ENCODE results near the gene ZRANB1. TPM values are rescaled to one million over a fixed set of nuclear protein-coding genes. Genes with fewer than 3 reads are reported as not detected.

ZRANB1 gene
- total and polyA plus RNA-seq, 10 of the 15 experiments (the other 5 are each of a cell fraction or from before 2014, with no cell fraction given) = 1.7 to 11.8 (median 6.2) TPM

GRCh38 chr10:124916585-124917427, 25.1 kb upstream of the ZRANB1 start:
- BruUV-seq (replicated peaks) = no TSS peak
- peak; percentile 66 for DNase-seq (ENCODE audit: low read depth, low spot score)
- Histone ChIP-seq H2AFZ (ENCODE audit: control insufficient read depth, low read depth, low read length) (peak overlapping the region; percentile 95), H4K20me1 (ENCODE audit: control insufficient read depth, insufficient read depth) (0 out of 2 replicates have a peak, but pooled peaks cover 2% of the 10 kb centered on the region), H3K9me3 (replicated peaks; ENCODE audit: control insufficient read depth, insufficient read depth, low read length) (no peaks in the 10 kb centered on the region), H3K4me2 (ENCODE audit: control insufficient read depth, insufficient read depth) (peak overlapping the region; percentile 83; the same call in 1 of the 2 replicates), H3K36me3 (ENCODE audit: control insufficient read depth in 2 of 2, insufficient read depth in 2 of 2, low read length in 1 of 2) (no peaks in the 10 kb centered on the region), H3K79me2 (ENCODE audit: control insufficient read depth, insufficient read depth, low read length) (peaks cover 44% of the 10 kb centered on the region), H3K4me3 (peak overlapping the region; percentile 100), H3K27ac (ENCODE audit: control insufficient read depth, insufficient read depth) (peak overlapping the region; percentile 88), H3K9ac (ENCODE audit: control insufficient read depth, insufficient read depth, low read length) (peak overlapping the region; percentile 94), H3K27me3 (replicated peaks in 1 of 2; ENCODE audit: control insufficient read depth in 2 of 2, insufficient read depth in 2 of 2, low read length in 1 of 2) (no peaks in the 10 kb centered on the region), H3K4me1 (ENCODE audit: control insufficient read depth, insufficient read depth, low read length) (no peaks in the 10 kb centered on the region; the same call in 1 of the 2 replicates)
- in situ Hi-C loops (cut with MboI) = no loop called here
- ChIA-PET RAD21 (ENCODE audit: unreplicated experiment) (interaction anchor here (0.9 to 1.6 kb wide), 4 partner anchors 54 to 175 kb away, joined by 3 to 4 read pairs (median 4); no protein-coding TSS in a partner anchor), POLR2A (interaction anchor here (0.5 to 1.3 kb wide), 3 partner anchors 20 to 139 kb away, joined by 3 to 7 read pairs (median 3); no protein-coding TSS in a partner anchor), CTCF (no interaction called here), SMC1A (ENCODE audit: uncharacterized antibody, unreplicated experiment) (interaction anchor here (1.2 to 1.7 kb wide), 6 partner anchors 9 to 176 kb away, joined by 3 to 7 read pairs (median 4); no protein-coding TSS in a partner anchor)
- ATAC-seq = peak; percentile 97
- peak; percentile 44 for FAIRE-seq
- WGBS (ENCODE audit: insufficient coverage, insufficient replicate concordance, low lambda C conversion rate, missing lambda C conversion rate) = under 1% methylated on average over 83 of the region's 126 CpGs
- intact Hi-C loops (cut with micrococcal nuclease; ENCODE audit: unreplicated experiment) = loop anchor here (2.0 to 5.0 kb wide), 2 partner anchors 45 to 168 kb away; no protein-coding TSS in a partner anchor
- TF ChIP-seq SMAD5 (IDR thresholded peaks at IDR 0.05; ENCODE audit: low read depth) (peak; percentile 84), RELA (IDR thresholded peaks at IDR 0.05; ENCODE audit: borderline replicate concordance, partially characterized antibody) (peak; percentile 34), CBFB (IDR thresholded peaks at IDR 0.05; ENCODE audit: low read depth) (peak; percentile 69), E2F4 (IDR thresholded peaks at IDR 0.05; ENCODE audit: low read depth, low read length) (0 out of 2 replicates have a peak, but pooled peaks have one; percentile 12), CHD2 (IDR thresholded peaks at IDR 0.05; ENCODE audit: borderline replicate concordance, low read depth, low read length) (peak; percentile 85), HCFC1 (IDR thresholded peaks at IDR 0.05; ENCODE audit: low read length) (peak; percentile 49), KAT2A (conservative IDR thresholded peaks at IDR 0.05; ENCODE audit: control insufficient read depth, low read depth, low read length) (no peak), TAF1 (IDR thresholded peaks at IDR 0.05; ENCODE audit: borderline replicate concordance, low read depth, low read length) (peak; percentile 88), SP1 (IDR thresholded peaks at IDR 0.05; ENCODE audit: low read depth, low read length) (peak; percentile 86), EED (IDR thresholded peaks at IDR 0.05; ENCODE audit: low read depth) (0 out of 2 replicates have a peak, but pooled peaks have one; percentile 26), NRF1 (conservative IDR thresholded peaks at IDR 0.05; ENCODE audit: low read depth, low read length) (no peak), ATF7 (IDR thresholded peaks at IDR 0.05; ENCODE audit: low read depth) (peak; percentile 89), IKZF1 (conservative IDR thresholded peaks at IDR 0.05) (peak; percentile 76), BACH1 (IDR thresholded peaks at IDR 0.05; ENCODE audit: borderline replicate concordance) (peak; percentile 39; the same call in 1 of the 2 replicates), SMARCA5 (IDR thresholded peaks at IDR 0.05) (0 out of 2 replicates have a peak, but pooled peaks have one; percentile 40), RB1 (IDR thresholded peaks at IDR 0.05; ENCODE audit: borderline replicate concordance) (0 out of 2 replicates have a peak, but pooled peaks have one; percentile 61), LARP7 (IDR thresholded peaks at IDR 0.05) (peak; percentile 20; the same call in 1 of the 2 replicates)
- TF ChIP-seq, protein P1, sequence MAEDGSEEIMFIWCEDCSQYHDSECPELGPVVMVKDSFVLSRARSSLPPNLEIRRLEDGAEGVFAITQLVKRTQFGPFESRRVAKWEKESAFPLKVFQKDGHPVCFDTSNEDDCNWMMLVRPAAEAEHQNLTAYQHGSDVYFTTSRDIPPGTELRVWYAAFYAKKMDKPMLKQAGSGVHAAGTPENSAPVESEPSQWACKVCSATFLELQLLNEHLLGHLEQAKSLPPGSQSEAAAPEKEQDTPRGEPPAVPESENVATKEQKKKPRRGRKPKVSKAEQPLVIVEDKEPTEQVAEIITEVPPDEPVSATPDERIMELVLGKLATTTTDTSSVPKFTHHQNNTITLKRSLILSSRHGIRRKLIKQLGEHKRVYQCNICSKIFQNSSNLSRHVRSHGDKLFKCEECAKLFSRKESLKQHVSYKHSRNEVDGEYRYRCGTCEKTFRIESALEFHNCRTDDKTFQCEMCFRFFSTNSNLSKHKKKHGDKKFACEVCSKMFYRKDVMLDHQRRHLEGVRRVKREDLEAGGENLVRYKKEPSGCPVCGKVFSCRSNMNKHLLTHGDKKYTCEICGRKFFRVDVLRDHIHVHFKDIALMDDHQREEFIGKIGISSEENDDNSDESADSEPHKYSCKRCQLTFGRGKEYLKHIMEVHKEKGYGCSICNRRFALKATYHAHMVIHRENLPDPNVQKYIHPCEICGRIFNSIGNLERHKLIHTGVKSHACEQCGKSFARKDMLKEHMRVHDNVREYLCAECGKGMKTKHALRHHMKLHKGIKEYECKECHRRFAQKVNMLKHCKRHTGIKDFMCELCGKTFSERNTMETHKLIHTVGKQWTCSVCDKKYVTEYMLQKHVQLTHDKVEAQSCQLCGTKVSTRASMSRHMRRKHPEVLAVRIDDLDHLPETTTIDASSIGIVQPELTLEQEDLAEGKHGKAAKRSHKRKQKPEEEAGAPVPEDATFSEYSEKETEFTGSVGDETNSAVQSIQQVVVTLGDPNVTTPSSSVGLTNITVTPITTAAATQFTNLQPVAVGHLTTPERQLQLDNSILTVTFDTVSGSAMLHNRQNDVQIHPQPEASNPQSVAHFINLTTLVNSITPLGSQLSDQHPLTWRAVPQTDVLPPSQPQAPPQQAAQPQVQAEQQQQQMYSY (CRISPR knock-in tag; IDR thresholded peaks at IDR 0.05) = no peak
- TF ChIP-seq, protein P2, sequence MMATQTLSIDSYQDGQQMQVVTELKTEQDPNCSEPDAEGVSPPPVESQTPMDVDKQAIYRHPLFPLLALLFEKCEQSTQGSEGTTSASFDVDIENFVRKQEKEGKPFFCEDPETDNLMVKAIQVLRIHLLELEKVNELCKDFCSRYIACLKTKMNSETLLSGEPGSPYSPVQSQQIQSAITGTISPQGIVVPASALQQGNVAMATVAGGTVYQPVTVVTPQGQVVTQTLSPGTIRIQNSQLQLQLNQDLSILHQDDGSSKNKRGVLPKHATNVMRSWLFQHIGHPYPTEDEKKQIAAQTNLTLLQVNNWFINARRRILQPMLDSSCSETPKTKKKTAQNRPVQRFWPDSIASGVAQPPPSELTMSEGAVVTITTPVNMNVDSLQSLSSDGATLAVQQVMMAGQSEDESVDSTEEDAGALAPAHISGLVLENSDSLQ (IDR thresholded peaks at IDR 0.05) = no peak
